PFSK-1 (cell line): Measurements from ENCODE around the gene SETMAR.

ENCODE experiments used
- FOXP2 ChIP-seq: optimal IDR thresholded peaks from 2 replicates; pipeline ENCODE3; 2011; ENCODE audit warnings: borderline replicate concordance, control low read depth, inconsistent platforms; ENCODE audit not compliant: insufficient read depth; ENCODE audit errors: extremely low read length, extremely low read depth
- POLR2AphosphoS5 ChIP-seq: IDR thresholded peaks from 2 replicates; pipeline ENCODE4 v1.6.1; 2012; ENCODE audit warnings: low read depth, mild to moderate bottlenecking, control low read depth, low read length, moderate library complexity
- REST ChIP-seq, 2 experiments: IDR thresholded peaks; 2 replicates each; pipeline versions ENCODE4 v1.6.1 to v1.8.0; 2011 to 2012; ENCODE audit warnings: low read depth in 2 of 2, low read length in 2 of 2, control low read depth in 1 of 2, inconsistent platforms in 1 of 2, mild to moderate bottlenecking in 1 of 2, moderate library complexity in 1 of 2; ENCODE audit not compliant: insufficient read depth in 1 of 2
- SIN3A ChIP-seq: IDR thresholded peaks from 2 replicates; pipeline ENCODE4 v1.6.1; 2012; ENCODE audit warnings: mild to moderate bottlenecking, low read length, moderate library complexity, borderline replicate concordance; ENCODE audit not compliant: insufficient read depth
- TAF1 ChIP-seq: IDR thresholded peaks from 2 replicates; pipeline ENCODE4 v1.6.1; 2012; ENCODE audit warnings: low read length, control low read depth, borderline replicate concordance; ENCODE audit not compliant: insufficient read depth

Gene SETMAR

DNA sequence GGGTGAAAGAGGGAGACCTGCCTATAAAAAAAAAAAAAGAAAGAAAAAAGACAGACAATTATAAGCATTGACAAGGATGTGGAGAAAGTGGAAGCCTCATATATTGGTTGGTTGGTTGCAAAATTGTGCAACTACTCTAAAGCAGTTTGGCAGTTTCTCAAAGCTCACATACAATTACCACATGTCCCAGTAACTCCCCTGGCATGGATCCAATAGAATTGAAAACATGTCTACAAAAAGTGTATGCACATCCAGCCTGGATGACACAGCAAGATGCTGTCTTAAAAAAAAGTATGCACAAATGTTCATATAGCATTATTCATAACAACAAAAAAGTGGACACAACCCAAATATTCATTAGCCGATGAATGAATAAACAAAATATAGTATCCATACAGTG lies 19.5 kb downstream of the SETMAR start:
- TF ChIP-seq FOXP2 (no peak), TAF1 (no peak), POLR2AphosphoS5 (no peak), REST (IDR thresholded peaks at IDR 0.05; ENCODE audit: insufficient read depth in 1 of 2, low read depth in 2 of 2, low read length in 2 of 2) (no peak), SIN3A (no peak)

DNA sequence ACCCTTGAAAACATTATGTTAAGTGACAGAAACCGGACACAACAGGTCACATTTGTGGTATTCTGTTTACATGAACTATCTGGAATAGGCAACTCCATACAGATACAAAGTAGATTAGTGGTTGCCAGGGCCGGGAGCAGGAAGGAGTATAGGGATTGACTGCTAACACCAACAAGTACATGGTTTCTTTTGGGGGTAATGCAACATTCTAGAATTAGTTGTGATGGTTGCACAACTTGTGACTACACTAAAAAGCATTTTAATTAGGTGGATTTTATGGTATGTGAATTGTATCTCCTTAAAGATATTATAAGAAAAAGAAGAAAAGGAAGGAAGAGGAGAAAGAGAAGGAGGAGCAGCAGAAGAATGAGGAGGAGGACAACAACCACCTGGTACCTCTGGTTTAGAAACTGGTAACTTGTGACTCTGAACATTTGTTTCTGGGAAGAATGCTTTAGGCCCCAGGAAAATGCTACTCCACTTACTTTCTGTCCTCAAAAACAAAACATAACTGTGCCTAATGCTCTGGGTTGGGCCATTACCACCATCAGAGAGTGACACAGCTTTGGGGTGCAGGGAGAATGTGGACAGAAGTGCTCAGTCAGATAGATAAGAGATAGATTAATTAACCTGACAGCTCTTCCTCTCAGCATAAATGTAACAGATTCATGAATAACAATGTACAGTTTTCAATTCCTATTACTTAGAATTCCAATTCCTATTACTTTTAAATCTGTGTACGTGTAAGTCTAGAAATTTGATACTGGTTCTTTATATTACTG lies 20.3 kb downstream of the SETMAR start:
- TF ChIP-seq POLR2AphosphoS5 (no peak), TAF1 (no peak), REST (IDR thresholded peaks at IDR 0.05; ENCODE audit: insufficient read depth in 1 of 2, low read depth in 2 of 2, low read length in 2 of 2) (no peak), SIN3A (no peak), FOXP2 (no peak)

DNA sequence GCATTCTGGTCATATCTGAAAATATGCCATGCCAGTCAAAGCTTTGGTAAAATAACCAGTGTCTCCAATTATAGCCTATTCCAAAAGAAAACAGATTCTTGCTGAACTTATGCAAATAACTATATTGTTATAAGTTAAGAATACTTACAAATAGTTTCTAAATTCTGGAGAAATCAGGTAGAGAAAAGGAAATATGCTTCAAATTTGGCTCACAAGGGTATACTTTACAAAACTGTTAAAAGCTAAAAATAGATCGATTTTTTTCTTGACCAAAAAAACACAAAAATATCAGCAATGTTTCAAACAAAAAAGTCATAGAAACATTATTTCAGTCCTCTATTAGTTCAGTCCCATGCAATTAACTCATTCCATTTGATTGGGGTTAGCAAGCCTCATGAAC lies 23.7 kb downstream of the SETMAR start:
- no peak for TF ChIP-seq SIN3A
- TF ChIP-seq TAF1, result no peak
- no peak for TF ChIP-seq REST (IDR thresholded peaks at IDR 0.05; ENCODE audit: insufficient read depth in 1 of 2, low read depth in 2 of 2, low read length in 2 of 2)
- no peak for TF ChIP-seq FOXP2
- TF ChIP-seq POLR2AphosphoS5, result no peak

DNA sequence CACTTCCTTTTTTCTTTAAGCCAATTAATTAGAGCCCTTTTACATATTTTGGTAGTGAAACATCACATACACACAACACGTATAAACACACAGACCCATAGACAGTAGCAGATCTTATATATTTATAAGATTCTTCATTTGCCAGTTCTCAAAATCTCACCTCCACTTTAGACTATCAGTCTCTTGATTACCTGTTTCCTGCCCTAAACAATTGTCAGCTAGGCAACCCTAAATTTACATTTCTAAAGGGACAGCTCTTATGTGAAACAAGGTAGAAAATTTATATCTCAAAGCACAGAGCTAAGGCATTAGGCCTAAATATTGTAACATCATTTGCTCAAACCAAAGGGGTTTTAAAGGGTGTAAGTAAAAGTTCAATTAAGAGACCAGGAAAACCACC lies 28.9 kb downstream of the SETMAR start:
- no peak for TF ChIP-seq FOXP2

- TF ChIP-seq TAF1 (no peak), SIN3A (no peak), REST (IDR thresholded peaks at IDR 0.05; ENCODE audit: insufficient read depth in 1 of 2, low read depth in 2 of 2, low read length in 2 of 2) (no peak), POLR2AphosphoS5 (no peak), FOXP2 (no peak)
These were observed 29.4 kb downstream of the SETMAR start for GRCh38 chr3:4332574-4332973.
